Kasumi-1 (cell line): ENCODE data around the gene KRTAP22-2.
A peak's percentile ranks its signal among the peaks of the same experiment; 100 is the strongest.

Experiments
- DNase-seq, 2 experiments: peaks; one replicate each; lab custom pipeline; 2025; lab: John Stamatoyannopoulos, UW

The KRTAP22-2 gene

DNA sequence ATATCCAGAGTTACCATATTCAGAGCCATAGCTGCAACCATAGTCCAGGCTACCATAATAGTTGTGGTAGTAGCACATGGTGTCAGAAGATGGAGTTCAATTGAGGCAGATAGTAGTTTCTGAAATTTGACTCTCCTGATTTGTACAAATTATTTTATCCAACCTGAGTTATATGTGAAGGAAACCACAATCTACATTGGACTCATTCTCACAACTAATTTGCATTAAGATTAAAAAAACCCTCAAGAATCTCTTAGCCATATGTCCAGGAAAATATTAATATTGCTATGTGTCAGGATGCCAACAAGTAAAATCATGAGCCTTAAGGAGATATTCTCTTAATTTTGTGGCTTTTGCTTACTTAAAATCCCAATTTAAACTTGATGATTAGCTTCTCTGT lies at the start of gene KRTAP22-2:
KRTAP22-2 (minus strand) TSS at position 101 of the 400 bp plus-strand sequence.
- DNase-seq: no peak

DNA sequence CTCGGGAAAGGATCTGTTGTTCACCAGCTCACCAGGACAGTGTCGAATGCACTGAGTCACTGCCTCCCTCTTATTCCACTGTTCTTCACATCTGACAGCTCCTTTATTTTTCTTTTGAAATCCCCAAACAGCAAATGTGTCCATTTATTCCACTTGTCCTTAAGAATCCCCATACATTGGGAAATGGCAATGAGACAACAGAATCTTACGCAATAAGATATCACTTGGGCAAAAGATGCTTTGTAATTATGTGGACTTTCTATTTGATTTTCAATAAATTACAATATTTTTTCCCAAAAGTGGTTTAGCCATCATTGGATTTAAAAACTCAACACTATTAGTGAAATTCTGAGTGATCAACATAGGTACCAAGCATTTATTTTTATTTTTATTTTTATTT lies 48.5 kb upstream of the KRTAP22-2 start:
- no peak for DNase-seq

DNA sequence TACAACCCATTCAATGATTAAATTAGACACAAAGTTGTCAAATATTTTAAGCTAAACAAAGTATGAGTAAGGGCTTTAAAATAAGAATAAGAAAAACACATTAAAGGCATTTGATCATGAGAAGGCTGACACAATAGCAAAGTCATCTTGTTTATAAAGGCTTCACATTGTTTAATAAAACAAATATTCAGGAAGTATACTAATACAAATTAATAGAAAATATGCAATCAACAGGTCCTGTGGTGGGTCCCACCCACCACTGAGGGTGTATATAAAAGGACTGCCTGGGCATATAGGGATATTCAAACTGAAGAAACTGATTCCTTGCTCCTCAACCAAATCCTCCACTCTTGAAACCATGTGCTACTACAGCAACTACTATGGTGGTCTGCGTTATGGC lies 44.7 kb upstream of the KRTAP22-2 start, which contains the start of gene KRTAP20-2:
KRTAP20-2 (plus strand) TSS at position 301 of the 400 bp plus-strand sequence; CDS start at position 359, 58 bp downstream.
- DNase-seq: no peak

DNA sequence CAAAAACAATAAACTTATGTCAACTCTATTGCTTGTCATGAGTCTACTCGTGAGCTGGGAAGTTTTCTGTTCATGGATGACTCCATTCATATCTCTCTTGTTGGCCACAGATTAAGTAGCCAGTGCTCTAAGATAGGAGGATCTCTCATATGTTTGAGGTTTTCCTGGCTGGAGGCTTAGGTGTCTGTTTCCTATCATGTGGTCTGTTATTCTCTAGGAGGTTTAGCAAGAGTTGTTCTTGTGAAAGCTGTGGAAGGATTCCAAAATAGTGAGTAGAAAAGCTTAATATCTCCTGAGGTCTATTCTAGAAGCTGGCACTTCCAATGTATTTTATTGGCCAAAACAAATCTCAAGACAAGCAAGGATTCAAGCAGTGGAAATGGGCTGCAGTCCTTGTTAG lies 39.0 kb upstream of the KRTAP22-2 start:
- peak; percentile 43 to 51 for DNase-seq

DNA sequence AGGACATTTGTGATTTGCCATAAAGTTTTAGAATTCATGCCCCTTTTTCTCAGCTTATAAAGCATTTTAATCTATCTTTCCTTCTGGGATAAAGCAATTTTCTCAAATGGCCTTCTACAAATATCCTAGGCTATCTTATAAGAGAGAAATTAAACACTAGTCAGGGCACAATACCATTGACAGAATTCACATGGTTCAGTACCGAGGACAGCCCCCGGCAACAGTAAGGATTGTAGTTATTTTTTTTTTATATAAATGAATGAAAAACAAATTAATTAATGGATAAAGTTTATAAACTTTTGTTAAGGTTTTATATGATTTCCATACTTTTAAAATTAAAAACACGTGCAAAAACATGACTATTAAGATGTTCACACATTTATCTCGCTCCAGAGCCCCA lies 37.9 kb upstream of the KRTAP22-2 start:
- no peak for DNase-seq

DNA sequence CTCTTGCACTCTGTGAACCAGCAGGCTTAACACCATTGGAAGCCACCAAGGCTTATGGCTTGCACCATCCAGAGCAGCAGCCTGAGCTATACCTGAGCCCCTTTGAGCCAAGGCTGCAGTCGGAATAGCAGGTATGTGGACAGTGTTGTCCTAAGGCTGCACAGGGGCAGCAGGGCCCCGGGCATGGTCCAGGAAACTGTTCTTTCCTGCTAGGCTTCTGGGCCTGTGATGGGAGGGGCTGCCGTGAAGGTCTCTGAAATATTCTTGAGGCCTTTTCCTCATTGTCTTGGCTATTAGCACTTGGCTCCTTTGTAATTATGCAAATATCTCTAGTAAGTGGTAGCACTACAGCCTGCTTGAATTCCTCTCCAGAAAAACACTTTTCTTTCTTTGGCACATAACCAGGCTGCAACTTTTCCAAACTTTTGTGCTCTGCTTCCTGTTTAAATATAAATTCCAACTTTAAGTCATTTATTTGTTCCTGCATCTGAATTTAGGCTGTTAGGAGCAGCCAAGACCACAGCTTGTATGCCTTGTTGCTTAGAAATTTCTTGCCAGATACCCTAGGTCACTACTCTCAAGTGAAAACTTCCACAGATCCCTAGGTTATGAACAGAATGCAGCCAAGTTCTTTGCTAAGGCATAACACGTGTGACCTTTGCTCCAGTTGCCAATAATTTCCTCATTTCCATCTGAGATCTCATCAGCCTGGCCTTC lies 35.4 kb upstream of the KRTAP22-2 start:
- no peak for DNase-seq

DNA sequence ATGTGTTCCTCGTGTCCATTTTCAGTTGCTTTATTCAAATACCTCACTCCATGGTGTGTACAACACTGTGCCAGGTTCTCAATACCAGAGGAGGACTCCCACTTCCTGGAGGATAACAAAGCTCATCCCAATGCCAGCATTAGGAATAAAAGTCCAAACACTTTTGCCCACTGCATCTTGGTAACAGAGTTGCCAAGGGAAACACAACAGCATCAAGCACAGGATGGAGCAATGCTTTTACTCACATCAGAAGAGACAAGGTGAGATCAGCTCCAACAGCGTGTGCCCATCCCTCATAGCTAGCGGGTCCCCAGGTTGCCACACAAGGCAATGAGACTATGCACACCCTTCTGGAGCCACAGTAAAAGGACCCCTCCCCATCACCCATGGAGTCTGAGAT lies 33.2 kb upstream of the KRTAP22-2 start:
- no peak for DNase-seq

DNA sequence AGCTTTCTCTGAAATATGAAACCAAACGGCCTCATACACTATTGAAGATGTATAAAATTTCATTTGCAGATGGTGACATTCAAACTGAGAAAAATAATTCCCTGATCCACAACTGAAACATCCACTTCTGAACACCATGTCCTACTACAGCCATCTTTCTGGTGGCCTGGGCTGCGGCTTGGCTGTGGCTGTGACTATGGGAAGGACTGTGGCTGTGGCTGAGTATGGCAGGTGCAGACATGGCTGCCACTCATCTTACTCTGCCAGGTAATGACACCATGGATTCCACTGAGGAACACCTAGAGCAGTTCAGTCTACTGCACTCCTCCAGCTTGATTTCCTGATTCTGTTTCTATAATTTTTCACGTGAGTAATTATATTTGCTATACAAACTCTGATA lies 30.3 kb upstream of the KRTAP22-2 start, which contains the start of gene KRTAP20-4:
KRTAP20-4 (plus strand) TSS at position 106 of the 400 bp plus-strand sequence.
- no peak for DNase-seq

DNA sequence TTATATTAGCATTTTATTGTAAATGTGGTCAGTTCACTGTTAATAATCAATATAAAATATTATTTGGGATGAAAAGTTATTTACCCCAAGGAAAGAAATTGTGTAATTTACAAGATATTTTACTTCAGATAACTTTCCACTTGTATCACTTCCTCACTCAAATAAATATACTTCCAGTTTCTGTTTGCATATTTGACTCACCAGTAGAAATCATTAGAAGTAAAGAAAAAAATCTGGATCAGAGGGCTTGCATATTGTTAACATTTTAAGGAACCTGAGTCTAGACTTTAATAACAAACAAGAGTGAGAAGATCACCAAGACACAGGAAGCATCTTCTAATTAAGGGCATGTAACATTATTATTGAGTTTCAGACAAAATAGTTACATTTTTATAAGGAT lies 29.9 kb upstream of the KRTAP22-2 start:
- DNase-seq: no peak

DNA sequence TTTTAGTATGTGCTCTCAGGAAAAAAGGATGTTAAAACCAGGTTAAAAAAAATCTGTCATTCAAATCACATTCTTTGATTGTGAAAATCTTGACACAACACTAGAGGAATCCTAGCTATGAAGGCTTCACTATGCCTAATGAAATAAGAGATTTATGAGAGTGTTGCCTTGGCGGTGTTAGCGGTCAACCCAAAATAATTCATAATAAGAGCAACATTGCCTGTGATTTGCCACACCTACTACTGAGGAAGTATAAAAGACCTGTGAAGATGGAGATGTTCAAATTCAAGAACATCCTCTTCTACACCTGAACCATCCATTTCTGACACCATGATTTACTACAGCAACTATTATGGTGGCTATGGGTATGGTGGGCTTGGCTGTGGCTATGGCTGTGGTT lies 25.9 kb upstream of the KRTAP22-2 start, which contains the start of gene KRTAP20-1:
KRTAP20-1 (plus strand) TSS at position 301 of the 400 bp plus-strand sequence; CDS start at position 331, 30 bp downstream.
- DNase-seq: no peak

DNA sequence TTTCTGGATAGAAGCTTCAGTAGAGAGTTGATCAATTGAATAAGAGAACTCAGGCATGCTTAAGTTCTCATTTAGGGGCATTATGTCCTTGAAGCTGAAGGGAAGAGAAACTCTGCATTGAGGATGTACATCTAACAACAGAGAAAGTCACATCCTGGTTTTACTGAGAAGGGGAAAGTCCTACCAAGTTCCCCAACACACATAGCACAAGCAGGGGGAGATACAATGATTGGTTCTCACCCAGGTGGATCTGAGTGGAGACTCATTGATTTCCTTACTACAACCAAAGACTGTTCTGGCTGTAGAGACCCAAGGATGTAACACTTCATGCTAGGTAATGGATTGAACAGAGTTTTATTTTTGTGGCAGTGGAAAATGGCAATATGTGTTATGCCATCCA lies 25.0 kb upstream of the KRTAP22-2 start:
- DNase-seq: no peak

DNA sequence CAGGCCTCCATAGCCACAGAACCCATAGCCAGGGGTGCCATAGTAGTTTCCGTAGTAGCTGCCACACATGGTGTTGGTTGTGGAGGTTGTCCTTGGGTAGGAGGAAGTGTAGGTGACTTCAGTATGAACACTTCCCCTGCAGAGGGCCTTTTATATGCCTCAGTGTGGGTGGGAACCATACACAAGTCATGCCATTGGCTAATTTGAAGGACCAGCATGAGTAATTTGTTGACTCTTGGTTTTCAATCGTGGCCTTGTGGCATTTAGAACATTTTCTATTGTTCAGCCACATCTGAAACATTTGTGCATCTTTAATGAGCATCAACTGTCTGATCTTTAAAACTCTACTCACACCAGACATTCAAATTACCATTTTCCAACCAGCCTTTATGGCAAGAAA lies 23.6 kb upstream of the KRTAP22-2 start, which contains the start of gene KRTAP6-1:
KRTAP6-1 (minus strand) TSS at position 95 of the 400 bp plus-strand sequence; CDS start at position 69, 26 bp downstream.
- no peak for DNase-seq

DNA sequence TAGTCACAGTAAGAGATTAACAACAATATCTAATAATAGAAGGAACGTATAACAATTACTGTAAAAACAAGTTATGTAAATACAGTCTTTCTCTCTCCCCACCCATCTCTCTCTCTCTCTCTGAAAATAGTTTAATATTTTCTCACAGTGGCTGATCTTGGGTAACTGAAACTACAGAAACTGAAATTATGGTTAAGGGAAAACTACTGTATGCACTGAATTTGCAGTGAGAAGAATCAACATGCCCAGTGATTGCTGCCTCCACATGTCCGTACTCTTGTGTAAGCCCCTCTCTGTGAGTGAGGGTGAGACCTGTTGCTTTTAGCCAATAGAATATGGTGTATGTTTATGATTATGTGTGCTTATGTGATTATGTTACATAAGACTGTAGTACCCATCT lies 21.9 kb upstream of the KRTAP22-2 start:
- no peak for DNase-seq

DNA sequence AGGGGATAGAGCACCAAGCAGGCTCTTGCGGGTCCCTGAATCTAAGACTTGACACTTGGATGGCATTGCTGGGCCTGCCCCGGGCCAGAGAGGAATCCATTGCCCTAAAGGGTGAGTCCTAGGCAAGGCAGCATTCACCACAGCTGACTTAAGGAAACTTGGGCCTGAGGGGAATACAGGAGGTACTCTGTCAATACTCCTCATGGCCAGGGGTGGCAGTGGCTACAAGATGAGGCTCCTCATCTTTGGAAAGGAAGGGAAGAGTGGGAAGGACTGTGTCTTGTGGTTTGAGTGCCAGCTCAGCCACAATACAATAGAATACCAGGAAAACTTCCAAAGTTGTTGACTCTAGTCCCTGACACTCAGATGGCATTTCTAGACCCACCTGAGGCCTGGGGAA lies 15.8 kb upstream of the KRTAP22-2 start:
- DNase-seq: no peak

DNA sequence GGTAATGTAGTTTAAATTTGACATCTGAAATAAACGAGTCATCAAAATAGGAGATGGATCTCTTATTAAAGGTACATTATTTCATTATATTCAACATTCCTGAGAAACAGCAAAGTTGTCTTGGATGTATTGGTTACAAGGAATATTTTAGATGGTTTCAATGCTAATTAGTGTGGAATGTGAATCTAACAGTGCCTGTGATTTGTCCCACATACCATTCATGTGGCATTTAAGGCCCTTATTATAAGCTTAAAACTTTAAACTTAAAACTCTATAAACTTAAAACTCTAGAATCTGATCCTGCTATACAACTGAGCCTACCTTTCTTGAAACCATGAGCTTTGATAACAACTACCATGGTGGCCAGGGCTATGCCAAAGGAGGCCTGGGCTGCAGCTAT lies 10.6 kb upstream of the KRTAP22-2 start, which contains the start of gene KRTAP22-1:
KRTAP22-1 (plus strand) TSS at position 301 of the 400 bp plus-strand sequence.
- DNase-seq: no peak

DNA sequence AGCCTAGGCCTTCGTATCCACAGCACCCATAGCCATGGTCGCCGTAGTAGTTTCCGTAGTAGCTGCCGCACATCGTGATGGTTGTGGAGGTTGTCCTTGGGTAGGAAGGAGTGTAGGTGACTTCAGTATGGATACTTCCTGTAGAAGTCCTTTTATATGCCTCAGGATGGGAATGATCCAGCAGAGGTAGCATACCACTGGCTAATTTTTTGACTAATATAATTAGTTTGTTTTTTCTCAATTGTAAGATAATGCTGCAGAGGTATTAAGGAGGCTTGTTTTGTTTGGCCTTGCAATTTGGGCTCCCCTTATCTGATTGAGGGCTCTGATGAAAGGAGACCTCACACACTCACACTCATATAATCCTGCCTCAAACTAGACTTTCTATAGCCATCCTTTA lies 8.6 kb upstream of the KRTAP22-2 start, which contains the start of gene KRTAP6-2:
KRTAP6-2 (minus strand) TSS at position 101 of the 400 bp plus-strand sequence; CDS start at position 73, 28 bp downstream.
- no peak for DNase-seq

DNA sequence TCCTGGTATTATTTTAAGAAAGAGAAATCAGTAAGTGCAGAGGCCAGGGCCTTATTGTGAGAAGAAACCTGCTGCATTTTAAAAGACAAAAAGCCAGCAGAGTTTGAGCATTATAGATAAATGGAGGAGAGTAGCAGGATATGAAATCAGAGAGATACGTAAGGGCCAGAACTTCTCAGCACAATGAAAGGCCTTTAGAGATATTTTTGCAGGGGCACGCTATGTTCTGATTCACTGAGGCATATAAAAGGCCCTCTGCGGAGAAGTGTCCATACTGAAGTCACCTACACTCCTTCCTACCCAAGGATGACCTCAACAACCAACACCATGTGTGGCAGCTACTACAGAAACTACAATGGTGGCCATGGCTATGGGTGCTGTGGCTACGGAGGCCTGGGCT lies 1.9 kb upstream of the KRTAP22-2 start, which contains the start of gene KRTAP6-3:
KRTAP6-3 (plus strand) TSS at position 301 of the 400 bp plus-strand sequence; CDS start at position 307, 6 bp downstream.
- DNase-seq: no peak

DNA sequence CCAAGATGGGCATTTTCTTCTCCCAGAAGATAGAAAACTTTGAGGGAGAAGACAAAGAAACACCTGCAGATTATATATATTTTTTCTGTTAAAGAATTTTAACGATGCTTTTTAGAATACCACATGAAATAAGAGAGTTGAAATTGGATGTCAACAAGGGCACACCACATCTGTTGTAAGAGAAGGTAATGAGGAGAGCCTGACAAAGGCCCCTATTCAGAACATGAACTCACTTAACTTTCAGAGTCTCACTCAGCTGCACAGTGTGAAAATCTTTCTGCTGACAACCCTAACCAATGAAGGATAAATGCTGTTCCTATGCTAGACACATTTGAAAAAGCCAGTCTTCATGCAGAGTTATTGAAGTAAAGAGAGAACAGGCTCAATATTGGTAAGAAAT lies 7.3 kb downstream of the KRTAP22-2 start:
- DNase-seq: no peak

DNA sequence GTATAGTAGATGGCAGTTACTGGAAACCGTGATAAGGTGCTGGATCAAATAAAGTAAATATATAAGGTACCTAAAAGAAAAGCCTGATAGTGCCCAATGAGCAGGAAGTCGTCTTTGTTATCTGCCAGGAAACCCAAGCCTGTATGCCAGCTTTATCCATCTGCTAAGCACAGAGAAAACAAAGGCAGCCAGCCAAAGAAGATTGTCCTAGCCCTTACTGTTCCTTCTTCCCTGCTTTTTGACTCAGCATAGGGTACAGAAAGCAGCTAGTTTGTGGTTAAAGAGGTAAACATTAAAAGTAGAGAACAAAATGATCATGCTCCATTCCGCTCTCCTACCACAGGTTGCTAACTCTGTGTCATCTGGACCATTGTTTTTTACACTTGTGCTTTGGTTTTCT lies 10.1 kb downstream of the KRTAP22-2 start:
- DNase-seq: no peak

DNA sequence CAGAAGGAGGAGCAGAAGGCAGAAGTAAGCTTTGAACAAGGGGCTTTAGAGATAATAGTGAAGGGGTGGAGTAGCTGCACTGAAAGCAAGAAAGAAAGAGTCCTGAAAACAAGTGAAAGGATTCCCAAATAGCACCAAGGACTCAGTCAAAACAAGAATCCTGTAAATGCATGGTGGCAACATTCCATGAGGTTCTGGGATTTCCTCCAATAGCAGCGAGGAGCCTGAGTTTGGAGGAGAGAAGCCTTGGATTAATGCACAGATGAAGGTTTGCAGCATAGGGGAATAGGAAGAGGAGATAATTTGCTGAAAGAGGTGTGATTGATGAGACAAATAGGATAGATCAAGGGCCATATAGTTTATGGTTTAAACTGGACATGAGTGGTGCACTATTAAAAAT lies 10.9 kb downstream of the KRTAP22-2 start:
- DNase-seq: no peak

DNA sequence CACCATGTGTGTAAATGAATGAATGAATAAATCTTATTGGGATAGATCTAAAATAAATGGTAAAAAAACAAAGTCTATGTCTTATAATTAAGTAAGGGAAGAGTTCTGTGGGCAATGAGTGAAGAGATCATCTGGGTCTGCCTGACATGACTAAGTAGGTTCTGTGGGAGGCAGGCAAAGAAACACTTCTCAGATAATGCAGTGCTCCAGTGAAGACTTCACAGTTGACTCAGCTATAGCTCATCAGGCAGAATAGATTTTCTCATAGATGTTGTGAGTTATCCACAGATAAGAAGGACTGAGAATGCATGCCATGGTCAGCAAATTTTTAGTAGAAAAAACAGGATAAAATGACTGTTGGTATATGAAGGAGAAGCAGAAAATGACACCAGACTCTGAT lies 12.4 kb downstream of the KRTAP22-2 start:
- DNase-seq: no peak

DNA sequence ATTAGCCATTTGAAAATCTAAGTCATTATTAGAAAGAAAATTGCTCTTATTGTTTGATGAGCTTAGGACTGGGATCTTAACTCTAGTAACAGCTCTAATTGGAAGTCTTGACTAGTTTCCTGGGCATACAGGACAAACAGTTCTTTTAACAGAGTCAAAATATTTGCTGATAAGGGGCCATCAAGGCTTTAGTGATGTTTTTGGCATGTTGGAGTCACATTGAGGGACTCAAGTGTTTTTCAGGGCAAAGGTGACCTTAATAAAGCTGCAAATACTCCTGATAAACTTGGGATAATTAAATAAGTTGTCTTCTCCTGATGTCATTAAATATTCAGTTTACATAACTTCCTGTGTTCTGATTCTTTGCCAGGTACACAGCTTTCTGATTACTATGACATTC lies 22.6 kb downstream of the KRTAP22-2 start:
- no peak for DNase-seq

DNA sequence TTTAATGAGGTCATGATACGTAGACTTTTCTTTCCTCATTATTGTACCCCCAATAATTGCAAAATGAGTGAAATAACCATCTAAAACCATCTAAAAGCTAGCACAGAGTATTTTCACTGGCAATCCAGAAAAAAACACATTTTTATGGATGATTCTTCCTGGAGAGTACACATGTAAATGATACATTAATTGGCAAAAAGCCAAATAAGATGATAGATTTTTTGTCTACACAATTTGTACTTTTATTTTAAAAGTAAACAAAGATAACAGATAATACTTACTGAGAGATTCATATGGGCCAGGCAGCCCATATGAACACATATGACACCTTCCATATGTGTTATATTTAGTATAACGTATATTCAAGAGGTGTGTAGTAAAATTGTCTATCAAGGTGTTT lies 26.6 kb downstream of the KRTAP22-2 start:
- DNase-seq: no peak
